D341Med (cell line): ENCODE results near the gene RAB11FIP3.
A peak's percentile ranks its signal among the peaks of the same experiment; 100 is the strongest.

Experiments
- DNase-seq: peaks from one replicate; pipeline ENCODE4 v3.0.0; 2012; ENCODE audit warnings: low spot score

The RAB11FIP3 gene

GRCh38 chr16:567373-568256 lies 142.2 kb downstream of the RAB11FIP3 start:
- DNase-seq = no peak

DNA sequence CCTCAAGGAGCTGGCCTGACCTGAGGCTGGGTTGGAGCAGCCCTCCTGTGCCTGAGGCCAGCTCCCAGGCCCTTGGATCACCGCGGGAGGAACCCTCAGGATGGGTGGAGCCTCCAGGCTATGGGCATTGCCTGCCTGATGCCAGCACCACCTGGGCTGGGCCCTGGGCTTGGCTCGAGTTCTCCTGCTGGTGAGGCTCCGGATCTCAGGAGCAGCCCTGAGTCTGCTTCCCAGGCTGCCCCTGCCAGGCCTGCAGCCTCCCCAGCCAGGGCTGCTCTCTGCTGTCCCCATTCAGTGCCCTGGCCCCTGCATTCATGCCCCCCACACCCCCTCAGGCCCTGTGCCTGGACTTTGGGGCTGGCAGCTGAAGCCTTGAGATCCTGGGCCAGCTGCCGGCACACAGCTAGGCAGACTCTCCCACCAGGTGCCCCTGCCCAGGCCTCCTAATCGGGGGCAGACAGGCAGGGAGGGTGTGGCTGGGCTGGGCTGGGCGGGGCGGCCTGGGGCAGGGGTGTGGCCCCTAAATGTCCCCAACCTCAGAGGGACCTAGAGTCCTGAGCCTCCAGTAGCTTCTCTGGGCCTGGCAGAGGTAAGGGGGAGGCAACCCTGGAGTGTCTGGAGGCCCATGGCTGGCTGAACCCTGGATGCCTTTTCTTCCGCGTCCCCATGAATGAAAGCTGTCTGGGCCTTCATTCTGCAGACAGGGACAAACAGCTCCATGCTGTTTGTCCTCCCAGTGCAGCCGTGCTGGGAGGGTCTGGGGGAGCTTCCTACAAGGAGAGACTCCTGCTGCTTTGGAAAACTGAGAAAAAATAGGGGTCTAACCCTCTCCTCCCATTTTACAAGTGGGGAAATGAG lies 143.2 kb downstream of the RAB11FIP3 start:
- no peak for DNase-seq

DNA sequence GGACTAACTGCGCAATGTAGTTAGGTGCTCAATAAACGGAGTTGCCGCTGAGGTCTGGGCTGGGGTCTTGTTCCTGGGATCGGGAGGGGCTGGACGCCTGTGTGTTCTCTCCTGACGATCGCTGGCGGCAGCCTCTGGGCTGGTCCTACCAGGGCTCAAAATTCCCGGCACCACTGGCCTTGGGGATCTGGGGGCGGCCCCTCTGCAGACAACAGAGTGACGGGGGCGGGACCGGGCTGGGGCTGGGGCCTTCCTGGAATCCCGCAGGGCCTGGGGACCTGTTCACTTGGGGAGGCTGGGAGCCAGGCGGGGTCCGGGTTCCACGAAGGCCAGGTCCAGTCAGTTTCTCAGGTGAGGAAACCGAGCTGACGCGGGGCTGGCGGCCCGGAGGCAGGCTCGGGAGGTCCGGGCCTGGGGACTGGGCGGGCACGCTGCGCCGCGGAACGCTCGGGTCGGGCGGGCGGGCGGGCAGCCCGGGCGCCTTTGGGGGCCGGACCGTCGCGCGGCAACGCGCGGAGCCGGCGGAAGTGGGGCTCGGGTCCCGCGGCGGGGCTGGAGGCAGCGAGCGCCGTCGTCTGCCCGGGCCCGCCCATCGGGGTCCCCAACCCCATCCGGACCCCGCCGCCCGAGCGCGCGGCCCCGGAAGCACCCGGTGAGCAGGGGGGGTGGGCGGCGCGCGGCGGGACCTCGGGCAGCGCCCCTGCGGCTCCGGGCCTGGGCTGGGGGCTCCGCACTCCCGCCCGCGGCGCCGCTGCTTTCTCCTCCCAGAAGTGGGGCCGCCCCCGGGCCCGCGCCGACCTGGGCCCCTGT lies 144.2 kb downstream of the RAB11FIP3 start, which contains the start of gene PIGQ:
Gene PIGQ, plus strand, starts transcription at position 524 of the 810 bp plus-strand sequence. CDS start 4,107 bp downstream, outside the sequence.
- DNase-seq = peak; percentile 94
